GM13976 (cell line): Measurements from ENCODE around the gene RBM10.

Experiments
- DNase-seq: peaks from one replicate; pipeline ENCODE4 v3.0.0; 2012; ENCODE audit warnings: low spot score
- in situ Hi-C: fragments of 300-500 bp; cut with MboI; formaldehyde crosslinking; loops from one replicate; pipeline ENCODE4 v1.12.0; 2022; ENCODE audit warnings: low sequenced_read_pairs, mixed read lengths, inconsistent platforms; ENCODE audit not compliant: unreplicated experiment
- TF ChIP-seq, protein P1 (sequence below): IDR thresholded peaks from 2 replicates; pipeline ENCODE4 v1.5.1; 2012; ENCODE audit warnings: borderline replicate concordance, mild to moderate bottlenecking; ENCODE audit not compliant: insufficient read depth; ENCODE audit errors: extremely low read depth, missing control alignments, control extremely low read depth

Gene RBM10

DNA sequence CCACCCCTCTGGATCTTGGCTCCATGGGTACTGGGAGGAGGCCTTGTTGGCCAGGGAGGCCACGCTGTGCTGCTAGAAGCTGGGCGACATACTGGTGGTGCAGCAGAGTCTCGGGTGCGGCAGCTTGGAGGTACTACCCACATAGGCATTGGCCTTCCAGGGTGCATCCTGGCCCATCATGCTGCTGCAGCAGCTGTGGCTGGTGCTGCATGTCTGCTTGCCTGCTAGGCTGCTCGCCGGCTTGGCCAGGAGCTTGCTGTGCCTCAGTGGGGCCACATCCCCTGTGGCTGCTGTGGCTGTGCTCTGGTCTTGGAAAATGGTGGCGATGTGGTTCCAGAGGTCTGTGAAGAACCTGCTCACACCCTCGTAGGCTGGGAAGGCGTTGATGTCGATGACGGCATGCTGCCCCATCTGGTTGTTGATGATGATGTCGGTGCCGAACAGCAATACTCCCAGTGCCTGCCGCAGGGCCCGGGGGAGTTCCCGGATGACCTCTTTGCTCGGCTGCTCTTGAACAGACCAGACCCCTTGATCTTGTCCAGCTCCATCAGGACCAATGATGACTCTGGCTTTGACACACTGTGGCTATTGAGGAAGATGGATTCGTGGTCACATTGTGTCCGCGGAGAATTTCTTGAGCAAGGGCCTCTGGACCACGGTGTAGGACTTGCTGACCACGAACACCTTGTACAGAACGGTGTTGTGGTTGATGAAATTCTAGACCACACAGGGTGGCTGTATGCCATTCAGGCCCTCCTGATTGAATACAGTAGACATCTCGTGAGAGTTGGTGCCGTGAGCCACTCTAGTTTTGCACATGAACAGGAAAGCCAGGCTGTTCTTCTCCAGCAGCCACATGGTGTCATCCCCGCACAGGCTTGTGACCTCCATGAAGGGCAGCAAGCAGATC, 11.8 kb downstream of the RBM10 start:
- TF ChIP-seq, protein P1, sequence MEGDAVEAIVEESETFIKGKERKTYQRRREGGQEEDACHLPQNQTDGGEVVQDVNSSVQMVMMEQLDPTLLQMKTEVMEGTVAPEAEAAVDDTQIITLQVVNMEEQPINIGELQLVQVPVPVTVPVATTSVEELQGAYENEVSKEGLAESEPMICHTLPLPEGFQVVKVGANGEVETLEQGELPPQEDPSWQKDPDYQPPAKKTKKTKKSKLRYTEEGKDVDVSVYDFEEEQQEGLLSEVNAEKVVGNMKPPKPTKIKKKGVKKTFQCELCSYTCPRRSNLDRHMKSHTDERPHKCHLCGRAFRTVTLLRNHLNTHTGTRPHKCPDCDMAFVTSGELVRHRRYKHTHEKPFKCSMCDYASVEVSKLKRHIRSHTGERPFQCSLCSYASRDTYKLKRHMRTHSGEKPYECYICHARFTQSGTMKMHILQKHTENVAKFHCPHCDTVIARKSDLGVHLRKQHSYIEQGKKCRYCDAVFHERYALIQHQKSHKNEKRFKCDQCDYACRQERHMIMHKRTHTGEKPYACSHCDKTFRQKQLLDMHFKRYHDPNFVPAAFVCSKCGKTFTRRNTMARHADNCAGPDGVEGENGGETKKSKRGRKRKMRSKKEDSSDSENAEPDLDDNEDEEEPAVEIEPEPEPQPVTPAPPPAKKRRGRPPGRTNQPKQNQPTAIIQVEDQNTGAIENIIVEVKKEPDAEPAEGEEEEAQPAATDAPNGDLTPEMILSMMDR: no peak
- in situ Hi-C loops: no loop called here
- no peak for DNase-seq

DNA sequence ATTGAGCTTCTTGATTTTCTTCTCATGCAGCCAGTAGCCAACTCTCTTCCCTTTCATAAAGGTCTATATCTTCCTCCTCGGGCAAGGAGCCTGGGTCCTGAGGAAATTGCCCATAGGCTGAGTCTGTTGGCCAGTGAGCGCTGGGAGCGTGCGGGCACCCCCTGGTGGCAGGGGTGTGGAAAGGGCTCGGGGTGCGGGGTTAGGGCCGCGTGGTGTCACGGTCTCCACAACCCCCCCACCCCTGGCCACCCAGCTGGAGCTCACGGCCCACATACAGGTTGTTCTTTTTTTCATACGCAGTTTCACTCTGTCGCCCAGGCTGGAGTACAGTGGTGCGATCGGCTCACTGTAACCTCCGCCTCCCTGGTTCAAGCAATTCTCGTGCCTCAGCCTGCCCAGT, 13.1 kb downstream of the RBM10 start:
- DNase-seq: no peak
- TF ChIP-seq, protein P1: no peak
- in situ Hi-C loops: no loop called here

DNA sequence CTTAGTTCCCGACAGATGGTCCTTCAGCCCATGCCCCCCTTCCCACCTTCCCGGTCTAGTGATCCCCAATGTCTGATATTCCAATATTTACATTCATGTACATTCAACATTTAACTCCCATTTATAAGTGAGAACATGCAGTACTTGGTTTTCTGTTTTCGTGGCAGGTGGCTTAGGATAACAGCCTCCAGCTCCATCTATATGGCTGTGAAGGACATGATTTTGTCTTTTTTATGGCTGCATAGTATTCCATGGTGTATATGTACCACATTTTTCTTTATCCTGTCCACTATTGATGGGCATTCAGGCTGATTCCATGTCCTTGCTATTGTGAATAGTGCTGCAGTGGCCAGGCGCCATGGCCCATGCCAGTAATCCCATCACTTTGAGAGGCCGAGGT, 13.8 kb downstream of the RBM10 start:
- DNase-seq: no peak
- in situ Hi-C loops: no loop called here
- TF ChIP-seq, protein P1: no peak

DNA sequence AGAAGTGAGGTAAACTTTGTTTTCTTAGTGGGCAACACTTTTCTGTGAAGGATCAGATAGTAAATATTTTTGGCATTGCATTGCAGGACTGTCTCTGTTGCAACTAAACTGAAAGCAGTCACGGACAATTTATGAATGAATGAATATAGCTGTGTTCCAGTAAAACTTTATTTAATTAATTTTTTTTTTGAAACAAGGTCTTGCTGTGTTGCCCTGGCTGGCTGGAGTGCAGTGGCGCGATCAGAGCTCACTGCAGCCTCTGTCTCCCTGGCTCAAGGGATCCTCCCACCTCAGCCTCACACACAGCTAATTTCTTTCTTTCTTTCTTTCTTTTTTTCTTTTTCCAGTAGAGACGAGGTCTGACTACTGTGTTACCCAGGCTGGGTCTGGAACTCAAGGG, 15.8 kb downstream of the RBM10 start:
- DNase-seq: no peak
- in situ Hi-C loops: no loop called here
- TF ChIP-seq, protein P1: no peak

DNA sequence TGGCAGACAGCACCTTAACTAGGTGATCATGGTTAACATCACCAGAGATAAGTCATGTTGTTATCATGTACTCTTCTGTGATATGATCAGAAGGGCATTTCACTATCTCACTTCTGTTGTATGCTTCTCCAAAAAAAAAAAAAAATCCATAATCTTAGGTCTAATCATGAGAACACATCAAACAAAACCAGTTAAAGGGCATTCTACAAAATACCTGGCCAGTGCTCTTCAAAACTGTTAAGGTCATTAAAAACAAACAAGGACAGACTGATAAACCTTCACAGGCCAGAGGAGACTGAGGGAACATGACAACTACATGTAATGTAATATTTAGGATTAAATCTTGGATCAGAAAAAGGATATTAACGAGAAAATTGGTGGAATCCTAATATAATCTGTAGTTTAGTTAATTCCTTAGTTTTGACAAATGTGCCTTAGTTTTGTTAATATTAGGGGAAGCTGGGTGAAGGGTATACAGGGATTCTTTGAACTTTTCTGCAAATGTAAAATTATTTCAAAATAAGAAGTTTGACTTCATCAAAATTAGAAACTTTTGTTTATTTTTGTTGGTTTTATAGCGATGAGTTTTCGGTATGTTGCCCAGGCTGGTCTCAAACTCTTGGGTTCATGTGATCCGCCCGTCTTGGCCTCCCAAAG, 18.0 kb downstream of the RBM10 start:
- no peak for DNase-seq
- TF ChIP-seq, protein P1: no peak
- in situ Hi-C loops: no loop called here

DNA sequence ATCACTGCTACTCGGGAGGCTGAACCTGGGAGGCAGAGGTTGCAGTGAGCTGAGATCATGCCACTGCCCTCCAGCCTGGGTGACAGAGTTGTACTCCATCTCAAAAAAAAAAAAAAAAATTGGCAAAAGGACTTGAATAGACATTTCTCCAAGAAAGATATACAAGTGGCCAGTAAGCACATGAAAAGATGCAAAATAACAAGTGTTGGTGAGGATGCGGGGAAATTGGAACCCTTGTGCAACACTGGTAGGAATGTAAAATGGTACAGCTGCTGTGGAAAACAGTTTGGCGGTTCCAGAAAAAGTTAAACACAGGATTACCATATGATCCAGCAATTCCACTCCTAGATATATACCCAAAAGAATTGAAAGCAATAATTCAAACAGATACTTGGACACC, 19.4 kb downstream of the RBM10 start:
- TF ChIP-seq, protein P1: no peak
- no peak for DNase-seq
- in situ Hi-C loops: no loop called here

DNA sequence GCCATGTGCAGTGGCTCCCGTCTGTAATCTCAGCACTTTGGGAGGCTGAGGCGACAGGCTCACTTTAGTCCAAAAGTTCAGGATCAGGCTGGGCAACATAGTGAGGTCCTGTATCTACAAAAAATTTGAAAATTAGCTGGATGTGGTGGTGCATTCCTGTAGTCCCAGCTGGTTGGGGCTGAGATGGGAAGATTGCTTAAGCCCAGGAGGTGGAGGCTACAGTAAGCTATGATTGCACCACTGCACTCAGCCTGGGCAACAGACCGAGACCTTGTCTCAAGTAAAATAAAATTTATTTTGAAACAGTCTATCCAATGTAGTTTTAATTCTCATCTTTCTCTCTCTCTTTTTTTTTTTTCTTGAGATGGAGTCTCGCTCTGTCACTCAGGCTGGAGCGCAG, 21.1 kb downstream of the RBM10 start:
- TF ChIP-seq, protein P1: no peak
- in situ Hi-C loops: no loop called here
- no peak for DNase-seq
